NCI-H226 (cell line): ENCODE results near the gene CNGA2.
"Not testable (repeated sequence)": the region's sequence is repeated elsewhere in the genome, so short reads cannot be mapped to it uniquely, and the experiment has no call there.

Experiments used
- DNase-seq: peaks from one replicate; pipeline ENCODE4 v3.0.0-alpha.2; 2015

CNGA2 gene

DNA sequence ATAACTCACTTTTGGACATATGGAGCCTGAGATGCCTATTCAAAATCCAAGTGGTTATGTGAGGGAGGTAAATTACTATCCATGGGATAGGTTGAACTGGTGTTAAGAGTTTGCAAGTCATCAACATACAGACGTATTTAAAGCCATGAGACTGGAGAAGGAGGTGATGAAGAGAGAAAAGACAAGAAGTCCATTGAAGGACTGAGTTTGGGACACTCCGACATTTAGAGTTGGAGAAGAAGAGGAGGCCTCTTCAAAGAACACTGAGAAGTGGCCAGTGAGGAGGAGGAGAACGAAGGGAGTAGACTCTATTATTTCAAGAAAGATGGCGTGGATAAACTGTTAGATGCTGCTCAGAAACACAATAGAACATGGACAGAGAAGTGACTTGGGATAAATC is at the start of gene CNGA2:
Gene CNGA2, plus strand, starts transcription at position 301 of the 400 bp plus-strand sequence. CDS start 3,738 bp downstream, outside the sequence.
- no peak for DNase-seq

DNA sequence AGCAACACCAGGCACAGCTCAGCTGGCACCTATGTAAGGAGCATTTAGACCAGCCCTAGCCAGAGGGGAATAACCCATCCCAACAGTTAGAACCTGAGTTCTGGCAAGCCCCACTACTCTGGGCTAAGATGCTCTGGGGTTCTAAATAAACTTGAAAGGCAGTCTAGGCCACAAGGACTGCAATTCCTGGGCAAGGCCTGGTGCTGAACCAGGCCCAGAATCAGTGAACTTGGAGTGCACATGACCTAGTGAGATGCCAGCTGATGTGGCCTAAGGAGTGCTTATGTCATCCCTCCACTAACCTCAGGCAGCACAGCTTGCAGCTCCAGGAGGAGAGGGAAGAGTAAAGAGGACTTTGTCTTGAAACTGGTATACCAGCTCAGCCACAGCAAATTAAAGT is 46.9 kb upstream of the CNGA2 start:
- DNase-seq, result no peak

DNA sequence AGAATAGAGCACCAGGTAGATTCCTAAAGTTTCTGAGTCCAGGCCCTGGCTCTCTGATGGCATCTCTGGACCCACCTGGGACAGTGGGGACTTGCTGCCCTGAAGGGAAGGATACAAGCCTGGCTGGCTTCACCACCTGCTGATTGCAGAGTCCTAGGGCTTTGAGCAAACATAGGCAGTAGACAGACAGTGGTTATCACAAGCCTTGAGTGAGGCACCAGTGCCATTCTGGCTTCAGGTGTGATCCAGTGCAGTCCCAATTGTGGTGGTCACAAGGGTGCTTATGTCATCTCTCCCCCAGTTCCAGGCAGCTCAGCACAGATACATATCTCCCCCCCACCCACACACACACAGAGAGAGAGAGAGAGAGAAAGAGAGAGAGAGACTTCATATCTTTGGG is 45.9 kb upstream of the CNGA2 start:
- no peak for DNase-seq

DNA sequence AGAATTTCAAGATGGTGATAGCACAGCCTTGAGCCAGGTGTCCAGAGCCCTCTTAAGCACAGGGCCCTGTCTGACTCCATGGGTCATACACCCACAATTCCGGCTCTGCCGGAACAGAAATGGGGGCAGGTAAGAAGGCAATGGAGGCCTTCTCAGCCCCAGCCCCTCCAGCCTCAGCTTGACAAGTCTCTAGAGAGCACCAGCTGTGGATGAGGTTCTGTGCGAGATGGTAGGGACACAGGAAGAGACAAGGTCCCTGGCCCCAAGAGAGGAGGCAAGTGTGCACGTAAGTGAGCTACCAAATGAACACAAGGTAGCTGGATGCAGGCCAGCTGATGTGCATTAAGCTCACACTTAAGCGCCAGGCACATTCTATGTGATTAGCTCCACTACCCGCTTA is 41.7 kb upstream of the CNGA2 start:
- DNase-seq, result no peak

DNA sequence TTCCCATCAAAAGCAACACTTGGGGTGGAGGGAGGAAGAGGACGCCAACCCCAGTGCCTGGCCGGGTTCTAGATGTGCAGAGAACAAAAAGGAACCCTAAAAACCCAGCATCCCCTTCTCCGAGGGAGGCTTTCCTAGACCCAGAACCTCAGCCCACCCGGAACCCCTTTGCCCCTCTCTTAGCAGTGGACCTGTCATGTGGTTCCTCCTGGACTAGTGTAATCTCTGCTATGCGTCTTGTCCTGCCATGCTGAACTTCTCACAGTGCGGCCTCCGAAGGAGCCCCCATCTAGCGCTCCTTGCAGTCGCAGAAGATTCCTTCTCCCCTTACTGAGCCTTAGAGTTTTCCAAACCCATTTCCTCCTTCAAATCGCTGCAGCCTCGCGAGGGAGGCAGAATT is 40.4 kb upstream of the CNGA2 start:
- DNase-seq, result no peak

DNA sequence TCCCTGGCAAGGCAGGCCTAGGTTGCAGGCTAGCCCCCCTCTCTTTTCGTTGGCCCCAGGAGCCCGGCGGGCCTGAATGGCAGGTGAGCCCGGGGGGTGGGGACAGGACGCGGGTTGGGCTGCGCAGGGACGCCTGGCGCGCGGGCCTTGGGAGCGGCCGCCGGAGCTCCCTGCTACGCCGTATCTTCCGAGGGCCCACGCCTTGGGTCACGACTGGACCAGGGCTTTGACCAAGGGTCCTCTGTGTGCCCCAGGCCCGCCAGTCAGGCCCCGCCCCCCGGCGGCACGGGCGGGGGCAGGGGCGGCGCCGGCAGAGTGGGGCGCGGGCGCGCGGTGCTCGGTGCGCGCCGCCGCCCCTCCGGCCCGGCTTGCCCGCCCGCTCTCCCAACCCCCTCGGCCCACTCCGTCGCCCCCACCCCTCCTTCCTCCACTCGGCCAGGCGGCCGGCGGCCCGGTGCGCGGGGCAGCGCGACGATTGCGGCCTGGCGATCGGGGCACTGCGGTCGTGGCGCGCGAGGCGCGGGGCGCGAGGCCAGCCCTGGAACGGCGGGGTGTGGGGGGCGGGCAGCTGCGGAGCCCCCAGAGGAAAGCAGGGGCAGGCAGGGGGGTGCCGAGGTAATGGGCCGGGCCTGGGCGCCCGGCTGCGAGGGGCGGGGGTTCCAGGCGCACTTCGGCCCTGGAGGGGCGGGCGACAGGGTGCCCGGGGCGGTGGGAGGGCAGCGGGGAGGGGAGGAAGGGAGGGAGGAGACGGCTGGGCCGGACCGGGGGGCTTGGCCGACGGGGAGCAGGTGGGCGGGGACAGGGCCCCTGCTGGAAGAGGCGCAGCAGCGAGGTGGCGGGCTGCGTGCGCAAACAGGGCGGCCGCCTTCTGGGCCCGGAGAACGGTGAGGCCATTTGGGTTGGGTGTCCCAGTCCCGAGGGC is 39.6 kb upstream of the CNGA2 start, which contains the start of gene PRRG3:
Gene PRRG3, plus strand, starts transcription at position 798 of the 922 bp plus-strand sequence. CDS start 3,357 bp downstream, outside the sequence.
- no peak for DNase-seq

DNA sequence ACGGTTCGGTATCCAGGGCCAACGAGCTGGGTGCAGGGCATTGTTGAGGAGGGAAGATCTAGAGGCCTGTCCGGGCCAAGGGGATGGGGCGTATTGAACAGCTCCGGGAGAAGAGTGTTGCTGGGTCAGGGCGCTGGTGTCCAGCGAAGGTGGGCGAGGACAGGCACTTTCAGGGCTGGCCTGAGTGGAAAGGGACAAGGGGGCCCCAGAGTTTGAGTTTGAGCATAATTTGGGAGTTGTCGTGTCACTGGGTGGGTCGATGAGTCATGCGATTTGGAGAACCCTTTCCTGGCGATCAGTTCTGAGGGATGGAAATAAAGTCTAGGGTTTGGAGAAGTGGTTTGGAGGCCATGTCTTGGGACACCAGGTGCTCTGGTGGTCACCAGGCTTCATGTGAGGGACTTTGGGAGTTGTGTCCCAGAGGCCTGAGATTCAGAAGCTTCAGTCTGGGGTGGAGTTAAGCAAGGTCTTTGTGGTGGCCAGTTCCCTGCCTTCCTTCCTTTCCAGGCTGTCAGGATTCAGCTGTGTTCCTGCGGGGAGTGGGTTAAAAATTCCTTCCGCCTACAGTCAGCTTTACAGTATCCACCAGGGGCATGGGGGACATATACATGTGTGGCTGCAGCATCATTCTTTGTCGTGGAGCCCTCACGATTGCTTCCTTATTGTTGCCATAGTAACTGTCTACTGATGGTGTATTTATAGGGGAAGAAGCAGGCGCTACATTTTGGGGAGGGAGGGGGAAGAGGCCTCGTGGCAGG is 38.8 kb upstream of the CNGA2 start:
- no peak for DNase-seq

DNA sequence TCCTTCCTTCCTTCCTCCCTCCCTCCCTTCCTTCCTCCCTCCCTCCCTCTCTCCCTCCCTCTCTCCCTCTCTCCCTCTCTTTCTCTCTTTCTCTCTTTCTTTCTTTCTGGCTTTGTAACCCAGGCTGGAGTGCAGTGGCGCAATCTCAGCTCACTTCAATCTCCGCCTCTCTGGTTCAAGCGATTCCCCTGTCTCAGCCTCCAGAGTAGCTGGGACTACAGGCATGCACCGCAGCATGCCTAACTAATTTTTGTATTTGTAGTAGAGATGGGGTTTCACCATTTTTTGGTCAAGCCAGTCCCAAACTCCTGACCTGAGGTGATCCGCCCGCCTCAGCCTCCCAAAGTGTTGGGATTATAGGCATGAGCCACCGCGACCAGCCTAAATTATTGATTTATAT is 37.5 kb upstream of the CNGA2 start:
- not testable (repeated sequence) for DNase-seq

DNA sequence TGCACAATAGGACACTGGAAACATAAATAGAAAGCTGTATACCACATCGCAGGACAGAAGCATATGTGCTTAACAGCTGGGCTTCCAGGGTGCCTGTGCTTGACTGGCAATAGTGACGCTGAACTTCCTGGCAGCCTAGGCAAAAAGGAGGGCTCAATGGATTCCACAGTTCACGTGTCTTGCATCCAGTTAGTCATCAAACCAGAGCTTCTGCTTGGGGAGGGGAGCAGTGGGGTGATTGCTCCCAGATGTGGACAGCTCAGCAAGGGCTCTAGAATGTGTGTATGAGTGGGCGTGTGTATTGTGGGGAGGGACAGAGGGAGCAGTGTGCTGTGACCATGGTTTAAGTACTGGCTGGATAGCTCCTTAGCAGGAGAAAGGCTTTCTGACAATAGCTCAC is 37.0 kb upstream of the CNGA2 start:
- DNase-seq, result no peak

DNA sequence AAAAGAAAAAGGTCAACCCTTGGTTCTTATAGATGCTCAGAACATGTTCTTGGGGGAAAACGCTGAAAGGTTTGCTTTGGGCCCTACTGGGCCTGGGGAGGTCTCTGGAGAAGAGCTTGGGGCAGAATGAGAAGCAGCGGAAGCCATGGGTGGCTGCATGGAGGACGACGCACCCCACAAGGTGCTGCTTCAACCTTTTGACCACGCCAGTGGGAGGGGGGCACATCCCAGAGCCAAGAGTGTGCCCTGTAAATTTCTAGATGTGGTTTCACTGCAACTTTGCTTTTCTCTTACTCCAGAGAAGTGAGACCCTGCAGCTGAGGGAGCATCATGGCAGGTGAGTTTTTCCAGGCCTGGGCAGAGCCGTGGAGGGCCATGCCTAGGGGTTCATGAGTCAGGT is 36.1 kb upstream of the CNGA2 start:
- no peak for DNase-seq

DNA sequence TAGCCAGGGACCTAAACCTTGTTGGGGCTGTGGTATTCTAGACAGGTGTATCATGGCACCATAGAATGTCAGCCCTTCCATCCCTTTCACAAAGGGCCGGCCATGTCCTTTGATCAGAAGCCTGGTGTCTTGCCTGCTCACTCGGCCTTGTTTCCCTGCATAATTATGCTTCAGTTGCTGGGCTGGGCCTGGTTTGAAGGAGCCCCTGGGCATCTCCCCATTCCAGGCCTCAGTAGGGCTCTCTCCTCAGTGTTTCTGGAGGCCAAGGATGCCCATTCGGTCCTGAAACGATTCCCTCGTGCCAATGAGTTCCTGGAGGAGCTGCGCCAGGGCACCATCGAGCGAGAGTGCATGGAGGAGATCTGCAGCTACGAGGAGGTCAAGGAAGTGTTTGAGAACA is 34.8 kb upstream of the CNGA2 start:
- DNase-seq, result no peak

DNA sequence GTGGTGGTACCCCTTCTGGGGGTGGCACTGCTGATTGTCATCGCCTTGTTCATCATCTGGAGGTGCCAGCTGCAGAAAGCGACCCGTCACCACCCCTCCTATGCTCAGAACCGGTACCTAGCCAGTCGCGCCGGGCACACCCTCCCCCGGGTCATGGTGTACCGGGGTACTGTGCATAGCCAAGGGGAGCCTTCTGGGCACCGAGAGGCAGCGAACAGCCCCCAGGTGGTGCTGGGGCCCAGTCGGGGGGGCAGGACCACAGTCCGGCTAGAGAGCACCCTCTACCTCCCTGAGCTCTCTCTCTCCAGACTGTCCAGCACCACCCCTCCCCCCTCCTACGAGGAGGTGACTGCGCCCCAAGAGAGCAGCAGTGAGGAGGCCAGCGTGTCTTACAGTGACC is 34.0 kb upstream of the CNGA2 start:
- no peak for DNase-seq

DNA sequence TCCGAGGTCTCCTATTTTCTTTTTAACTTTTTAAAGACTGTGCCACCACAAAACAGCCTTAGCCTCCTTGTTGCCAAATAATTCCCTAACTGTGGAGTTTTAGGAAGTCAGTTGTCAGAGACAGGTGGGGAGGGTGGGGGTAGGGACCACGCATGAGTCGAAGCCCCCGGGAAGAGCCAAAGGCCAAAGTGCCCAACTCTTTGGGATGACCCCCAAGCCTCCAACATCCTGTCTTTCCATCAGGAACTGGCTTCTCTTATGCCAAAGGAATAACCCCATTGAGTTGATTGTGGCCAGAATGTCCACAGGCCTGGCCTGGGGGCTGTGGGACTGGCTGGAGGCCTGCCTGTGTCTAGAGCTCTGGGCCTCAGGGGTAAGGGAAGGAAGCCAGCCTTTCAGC is 33.5 kb upstream of the CNGA2 start:
- DNase-seq, result no peak

DNA sequence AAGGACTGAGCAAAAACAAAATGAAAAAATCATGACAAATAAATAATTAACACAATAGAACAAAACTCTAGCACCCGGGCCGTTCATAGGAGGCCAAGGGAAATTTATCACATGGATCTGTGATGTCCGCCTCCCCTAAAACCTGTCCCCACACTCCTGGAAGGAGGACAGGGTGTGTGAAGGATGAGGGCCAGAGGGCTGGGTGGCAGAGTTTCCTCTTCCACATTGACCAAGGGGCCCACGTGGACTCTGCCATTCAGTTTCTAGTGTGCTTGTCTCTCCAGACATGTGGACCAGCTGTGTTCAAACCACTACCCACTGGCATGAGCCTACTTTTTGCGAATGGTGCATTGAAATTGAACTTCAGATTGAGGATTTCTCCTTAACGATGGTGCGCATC is 33.0 kb upstream of the CNGA2 start:
- no peak for DNase-seq

DNA sequence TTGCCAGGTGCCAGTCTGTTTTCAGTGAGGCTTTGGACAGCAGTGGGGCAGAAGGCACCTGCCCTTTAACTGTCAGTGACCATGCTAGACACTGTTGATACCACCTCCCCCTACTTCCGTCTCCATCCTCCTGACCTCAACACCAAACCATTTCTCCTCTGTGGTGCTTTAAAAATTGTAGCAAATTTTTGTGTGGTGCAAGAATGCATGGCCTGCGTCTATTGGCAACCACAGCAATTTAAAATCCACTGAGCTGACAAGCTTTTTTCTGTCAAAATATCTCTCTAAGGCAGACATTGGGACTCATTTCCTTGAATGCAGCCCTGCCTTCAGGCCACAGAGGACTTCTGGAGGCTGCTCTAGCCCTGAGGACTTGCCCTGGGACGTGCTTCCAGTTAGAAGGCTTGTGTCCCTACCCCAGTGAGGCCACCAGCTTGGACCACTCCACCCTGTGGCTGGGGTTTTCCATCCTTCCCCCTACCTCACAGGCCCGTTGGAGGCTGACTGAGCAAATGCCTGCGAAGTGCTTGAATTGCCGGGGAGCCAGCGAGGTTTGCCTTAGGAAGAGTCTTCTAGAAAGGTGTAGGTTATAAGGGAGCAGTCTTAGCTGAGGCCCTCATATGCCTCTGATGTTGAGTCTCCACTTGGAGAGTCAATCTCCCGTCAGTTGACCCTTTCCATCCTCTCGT is 32.4 kb upstream of the CNGA2 start:
- no peak for DNase-seq

DNA sequence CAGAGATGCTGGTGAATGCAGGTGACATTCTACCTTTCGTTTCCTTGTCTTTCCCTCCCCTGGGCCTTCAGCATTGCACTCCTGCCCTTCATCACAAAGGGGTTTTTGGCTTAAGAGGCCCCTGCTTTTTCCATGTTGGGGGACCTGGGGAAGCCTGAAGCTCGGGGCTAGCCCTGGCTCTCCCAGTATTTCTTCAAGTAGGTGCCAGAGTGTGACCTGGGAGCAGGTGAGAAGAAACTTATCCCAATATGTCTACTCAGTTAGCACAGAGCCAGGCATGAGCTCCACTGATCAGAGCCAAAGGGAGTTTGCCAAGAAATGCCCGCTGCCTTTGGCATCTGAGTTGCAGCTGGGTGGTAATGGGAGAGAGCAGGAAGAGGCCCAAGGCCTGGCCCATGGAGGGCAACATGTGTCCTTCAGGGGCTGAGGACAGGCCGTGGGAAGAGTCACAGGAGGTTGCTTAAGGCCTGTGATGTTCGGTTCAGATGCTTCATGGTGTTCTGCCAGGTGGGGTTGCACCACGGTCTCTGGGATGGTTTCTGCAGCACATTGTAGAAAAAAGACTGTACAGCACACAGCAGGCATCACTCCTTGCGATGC is 31.7 kb upstream of the CNGA2 start:
- no peak for DNase-seq

DNA sequence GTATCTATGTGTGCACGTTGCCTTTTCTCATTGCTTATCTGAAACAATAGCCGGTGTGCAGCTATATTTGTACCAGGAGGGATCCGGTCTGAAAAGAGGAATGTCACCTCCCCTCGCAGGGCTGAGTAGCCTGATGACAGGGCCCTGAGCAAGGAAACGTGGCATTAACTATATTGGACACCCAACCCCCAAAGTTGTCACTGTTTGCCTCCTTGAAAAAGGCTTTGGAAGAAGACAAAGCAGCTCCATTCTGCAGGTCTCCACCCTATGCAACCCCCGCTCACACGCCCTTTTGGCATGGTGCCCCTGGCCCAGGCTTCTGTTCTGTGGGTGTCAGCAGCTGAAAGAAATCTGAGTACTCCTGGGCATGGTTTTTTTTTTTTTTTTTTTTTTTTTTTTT is 31.1 kb upstream of the CNGA2 start:
- DNase-seq, result no peak

DNA sequence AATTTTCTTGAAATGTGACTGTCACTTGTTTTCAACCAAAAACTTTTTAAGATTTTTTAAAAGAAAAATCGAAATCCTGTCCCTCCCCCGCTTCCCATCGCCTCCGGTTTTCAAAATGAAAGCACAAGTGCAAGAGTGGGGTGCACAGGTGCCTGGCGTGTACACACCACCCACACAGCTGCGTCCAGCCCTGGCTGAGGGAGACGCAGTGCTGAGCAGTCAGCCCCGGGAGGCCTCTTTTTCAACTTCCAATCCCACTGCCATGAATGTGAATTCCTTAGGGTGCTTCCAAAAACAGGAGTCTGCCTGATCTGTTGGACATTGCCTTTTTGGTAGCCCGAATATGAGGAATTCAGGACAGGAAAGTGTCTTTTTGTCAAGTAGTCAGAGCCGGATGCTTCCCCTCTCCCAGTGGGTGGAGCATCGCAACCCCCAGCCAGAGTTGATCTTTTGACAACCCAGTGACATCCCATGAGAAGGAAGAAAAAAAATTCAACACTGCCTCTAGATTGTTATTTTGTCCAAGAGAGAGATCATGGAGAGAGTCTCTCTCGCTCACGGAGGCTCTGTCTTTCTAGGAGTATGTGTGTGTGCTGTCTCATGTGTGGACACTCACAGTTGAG is 30.4 kb upstream of the CNGA2 start:
- DNase-seq, result no peak

DNA sequence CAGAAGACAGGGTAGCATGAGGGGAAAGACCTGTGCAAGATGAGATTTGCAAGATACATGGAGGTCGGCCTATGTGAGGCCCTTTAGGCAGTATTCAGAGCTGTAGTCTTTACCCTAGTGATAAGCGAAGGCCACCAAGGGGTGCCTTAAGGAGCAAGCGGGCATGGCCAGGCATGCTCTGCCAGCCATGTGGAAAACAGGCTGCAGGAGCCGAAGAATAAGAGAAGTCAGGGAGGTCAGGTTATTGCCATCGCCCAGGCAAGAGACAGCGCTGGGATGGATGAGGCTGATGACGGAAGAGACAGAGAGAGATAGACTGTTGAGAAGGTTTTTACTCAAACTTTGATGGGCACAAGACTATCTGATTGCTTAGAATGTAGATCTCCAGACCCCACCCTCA is 25.7 kb upstream of the CNGA2 start:
- no peak for DNase-seq

DNA sequence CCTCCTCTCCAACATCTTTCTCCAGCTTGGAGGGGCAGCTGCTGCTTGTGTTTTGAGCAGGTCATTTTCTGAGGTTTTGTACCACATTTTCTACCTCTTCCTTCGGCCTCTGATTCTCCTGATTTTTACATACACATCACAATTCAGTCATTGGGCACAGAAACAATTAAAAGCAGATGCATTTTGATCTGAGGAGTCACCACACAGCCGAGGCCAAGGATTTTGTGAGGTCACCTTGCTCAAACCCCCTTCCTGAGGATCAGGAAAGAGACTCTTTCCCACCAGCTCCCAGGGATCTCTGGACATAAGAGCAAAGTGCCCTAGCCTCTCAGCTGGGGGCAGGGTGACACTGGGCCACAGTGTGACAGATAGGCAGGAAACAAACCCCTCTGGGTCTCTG is 24.1 kb upstream of the CNGA2 start:
- DNase-seq, result no peak

DNA sequence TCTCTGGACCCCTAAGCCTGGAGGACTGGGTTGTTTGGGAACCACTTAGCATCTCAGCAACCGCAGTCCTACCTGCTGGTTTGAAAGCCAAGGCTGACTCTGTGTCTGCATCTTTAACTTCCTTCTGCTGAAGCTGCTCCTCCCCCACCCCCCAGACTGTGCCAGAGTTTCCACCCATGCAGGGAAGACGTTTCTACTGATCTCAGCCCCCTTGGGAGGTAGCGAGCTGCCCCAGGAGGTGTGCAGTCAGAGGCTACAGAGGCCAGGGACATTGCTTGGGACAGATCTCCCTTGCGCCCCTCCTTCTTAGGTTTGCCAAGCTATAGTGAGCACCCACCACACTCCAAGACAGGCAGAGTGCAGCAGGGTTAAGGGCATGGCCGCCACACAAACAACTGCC is 23.4 kb upstream of the CNGA2 start:
- no peak for DNase-seq

DNA sequence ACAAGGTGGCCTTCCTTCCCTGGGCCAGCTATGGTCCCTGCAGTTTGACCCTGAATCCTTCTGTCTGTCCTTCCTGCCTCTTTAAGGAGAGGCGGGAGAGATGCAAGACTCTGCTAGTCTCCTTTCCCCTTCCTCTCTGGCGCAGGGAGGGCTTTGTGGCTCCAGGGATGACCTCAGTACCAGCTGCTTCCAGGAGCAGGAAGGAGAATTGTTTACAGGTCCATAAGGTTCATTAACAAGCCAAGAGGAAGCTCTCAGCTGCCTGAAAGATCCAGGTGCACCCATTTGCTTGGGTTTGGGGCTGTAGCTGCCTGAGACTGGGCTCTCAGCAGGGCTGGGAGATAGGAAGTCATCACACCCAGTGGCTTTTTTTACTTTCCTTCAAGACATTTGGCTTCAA is 22.8 kb upstream of the CNGA2 start:
- DNase-seq, result no peak

DNA sequence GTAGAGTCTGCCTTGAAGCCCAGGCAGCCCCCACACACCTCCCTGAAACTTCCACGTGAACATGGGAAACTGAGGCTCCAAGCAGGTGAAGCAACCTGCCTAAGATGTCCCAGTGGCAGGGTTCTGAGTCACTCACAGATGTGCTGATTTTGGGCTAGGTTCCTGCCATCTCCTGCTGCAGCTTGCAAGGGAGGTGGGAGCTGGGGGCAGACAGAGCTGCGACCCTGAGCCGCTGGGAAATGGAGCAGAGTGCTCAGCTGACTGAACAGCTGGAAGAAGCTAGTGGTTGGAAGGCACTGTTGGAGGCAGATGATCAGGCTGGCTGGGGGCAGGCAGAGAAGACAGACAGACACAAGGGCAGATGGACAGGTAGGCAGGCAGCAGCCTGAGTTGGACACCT is 22.3 kb upstream of the CNGA2 start:
- DNase-seq, result no peak
